ENCODE measurements around the gene SNAI3. TPM values are rescaled to one million over a fixed set of nuclear protein-coding genes. Genes with fewer than 3 reads are reported as not detected.
A peak's percentile ranks its signal among the peaks of the same experiment; 100 is the strongest.

The SNAI3 gene
- total and polyA plus RNA-seq, 9 of the 15 experiments (the other 6 are each of a cell fraction or from before 2014, with no cell fraction given), result 0.04 to 4.1 (median 0.80) TPM; not detected in 1

DNA sequence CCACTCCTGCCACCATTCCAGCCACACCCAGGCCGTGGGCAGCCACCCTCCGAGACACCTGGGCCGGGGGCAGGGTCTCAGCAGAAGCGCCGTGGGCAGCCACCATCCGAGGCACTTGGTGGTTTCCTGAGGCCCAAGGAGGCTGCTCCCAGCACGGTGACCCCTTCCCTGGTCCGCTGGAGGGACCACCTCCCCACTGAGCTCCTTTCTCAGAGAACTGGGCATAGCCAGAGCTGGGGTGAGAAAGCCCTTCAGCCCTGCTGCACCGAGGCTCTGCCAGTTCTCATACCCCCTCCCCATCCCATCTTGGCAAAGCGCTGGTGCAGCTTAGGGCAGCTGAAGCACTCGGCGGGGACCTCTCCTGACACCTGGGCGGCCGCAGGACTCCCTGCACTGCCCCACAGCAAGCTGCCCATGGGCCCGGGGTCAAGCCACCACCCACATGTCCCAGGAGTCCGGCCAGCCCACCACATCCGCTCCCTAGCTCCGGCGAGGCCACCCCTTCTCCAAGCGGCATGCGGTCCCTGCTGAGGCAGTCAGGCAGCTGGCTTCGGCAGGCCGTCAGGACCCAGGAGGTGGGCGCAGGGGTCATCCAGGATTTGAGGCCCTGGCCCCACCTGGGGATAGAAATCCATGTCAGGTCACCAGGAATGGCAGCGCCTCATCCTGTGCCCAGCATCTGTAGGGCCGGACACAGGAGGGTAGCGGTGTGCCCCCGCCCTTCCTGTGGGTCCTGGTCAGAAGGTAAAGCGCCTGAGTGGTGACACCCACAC lies 34.1 kb downstream of the SNAI3 start (continued):
- TF ChIP-seq, protein P1, sequence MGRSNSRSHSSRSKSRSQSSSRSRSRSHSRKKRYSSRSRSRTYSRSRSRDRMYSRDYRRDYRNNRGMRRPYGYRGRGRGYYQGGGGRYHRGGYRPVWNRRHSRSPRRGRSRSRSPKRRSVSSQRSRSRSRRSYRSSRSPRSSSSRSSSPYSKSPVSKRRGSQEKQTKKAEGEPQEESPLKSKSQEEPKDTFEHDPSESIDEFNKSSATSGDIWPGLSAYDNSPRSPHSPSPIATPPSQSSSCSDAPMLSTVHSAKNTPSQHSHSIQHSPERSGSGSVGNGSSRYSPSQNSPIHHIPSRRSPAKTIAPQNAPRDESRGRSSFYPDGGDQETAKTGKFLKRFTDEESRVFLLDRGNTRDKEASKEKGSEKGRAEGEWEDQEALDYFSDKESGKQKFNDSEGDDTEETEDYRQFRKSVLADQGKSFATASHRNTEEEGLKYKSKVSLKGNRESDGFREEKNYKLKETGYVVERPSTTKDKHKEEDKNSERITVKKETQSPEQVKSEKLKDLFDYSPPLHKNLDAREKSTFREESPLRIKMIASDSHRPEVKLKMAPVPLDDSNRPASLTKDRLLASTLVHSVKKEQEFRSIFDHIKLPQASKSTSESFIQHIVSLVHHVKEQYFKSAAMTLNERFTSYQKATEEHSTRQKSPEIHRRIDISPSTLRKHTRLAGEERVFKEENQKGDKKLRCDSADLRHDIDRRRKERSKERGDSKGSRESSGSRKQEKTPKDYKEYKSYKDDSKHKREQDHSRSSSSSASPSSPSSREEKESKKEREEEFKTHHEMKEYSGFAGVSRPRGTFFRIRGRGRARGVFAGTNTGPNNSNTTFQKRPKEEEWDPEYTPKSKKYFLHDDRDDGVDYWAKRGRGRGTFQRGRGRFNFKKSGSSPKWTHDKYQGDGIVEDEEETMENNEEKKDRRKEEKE (IDR thresholded peaks at IDR 0.05; ENCODE audit: borderline replicate concordance in 1 of 2, control insufficient read depth in 1 of 2, low read depth in 2 of 2, low read length in 1 of 2), result no peak
- TF ChIP-seq NONO (IDR thresholded peaks at IDR 0.05; ENCODE audit: low read depth in 2 of 2, low read length in 1 of 2) (no peak), CBFB (CRISPR knock-in tag; IDR thresholded peaks at IDR 0.05) (0 out of 2 replicates have a peak, but pooled peaks have one; percentile 51), PCBP1 (IDR thresholded peaks at IDR 0.05; ENCODE audit: low read depth, low read length, poor library complexity, severe bottlenecking) (peak; percentile 34), RB1 (IDR thresholded peaks at IDR 0.05; ENCODE audit: low read depth) (no peak), MBD2 (IDR thresholded peaks at IDR 0.05; ENCODE audit: borderline replicate concordance, low read depth) (0 out of 2 replicates have a peak, but pooled peaks have one; percentile 15), PML (IDR thresholded peaks at IDR 0.05; ENCODE audit: low read length) (no peak), PCBP2 (IDR thresholded peaks at IDR 0.05; ENCODE audit: low read depth, low read length, poor library complexity, severe bottlenecking) (no peak), SLC30A9 (CRISPR knock-in tag; IDR thresholded peaks at IDR 0.05) (no peak), ZNF445 (CRISPR knock-in tag; IDR thresholded peaks at IDR 0.05; ENCODE audit: low read depth) (no peak), KLF1 (tag; IDR thresholded peaks at IDR 0.05) (no peak), EGR1 (conservative IDR thresholded peaks at IDR 0.05) (no peak), TEAD4 (IDR thresholded peaks at IDR 0.05; ENCODE audit: low read length) (no peak), TEAD4 (CRISPR knock-in tag; IDR thresholded peaks at IDR 0.05; ENCODE audit: borderline replicate concordance) (0 out of 2 replicates have a peak, but pooled peaks have one; percentile 15), KDM5B (IDR thresholded peaks at IDR 0.05; ENCODE audit: insufficient replicate concordance, low read depth, low read length) (peak; percentile 11)
- TF ChIP-seq, protein P2, sequence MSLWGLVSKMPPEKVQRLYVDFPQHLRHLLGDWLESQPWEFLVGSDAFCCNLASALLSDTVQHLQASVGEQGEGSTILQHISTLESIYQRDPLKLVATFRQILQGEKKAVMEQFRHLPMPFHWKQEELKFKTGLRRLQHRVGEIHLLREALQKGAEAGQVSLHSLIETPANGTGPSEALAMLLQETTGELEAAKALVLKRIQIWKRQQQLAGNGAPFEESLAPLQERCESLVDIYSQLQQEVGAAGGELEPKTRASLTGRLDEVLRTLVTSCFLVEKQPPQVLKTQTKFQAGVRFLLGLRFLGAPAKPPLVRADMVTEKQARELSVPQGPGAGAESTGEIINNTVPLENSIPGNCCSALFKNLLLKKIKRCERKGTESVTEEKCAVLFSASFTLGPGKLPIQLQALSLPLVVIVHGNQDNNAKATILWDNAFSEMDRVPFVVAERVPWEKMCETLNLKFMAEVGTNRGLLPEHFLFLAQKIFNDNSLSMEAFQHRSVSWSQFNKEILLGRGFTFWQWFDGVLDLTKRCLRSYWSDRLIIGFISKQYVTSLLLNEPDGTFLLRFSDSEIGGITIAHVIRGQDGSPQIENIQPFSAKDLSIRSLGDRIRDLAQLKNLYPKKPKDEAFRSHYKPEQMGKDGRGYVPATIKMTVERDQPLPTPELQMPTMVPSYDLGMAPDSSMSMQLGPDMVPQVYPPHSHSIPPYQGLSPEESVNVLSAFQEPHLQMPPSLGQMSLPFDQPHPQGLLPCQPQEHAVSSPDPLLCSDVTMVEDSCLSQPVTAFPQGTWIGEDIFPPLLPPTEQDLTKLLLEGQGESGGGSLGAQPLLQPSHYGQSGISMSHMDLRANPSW (CRISPR knock-in tag; IDR thresholded peaks at IDR 0.05), result no peak
- TF ChIP-seq, protein P3, sequence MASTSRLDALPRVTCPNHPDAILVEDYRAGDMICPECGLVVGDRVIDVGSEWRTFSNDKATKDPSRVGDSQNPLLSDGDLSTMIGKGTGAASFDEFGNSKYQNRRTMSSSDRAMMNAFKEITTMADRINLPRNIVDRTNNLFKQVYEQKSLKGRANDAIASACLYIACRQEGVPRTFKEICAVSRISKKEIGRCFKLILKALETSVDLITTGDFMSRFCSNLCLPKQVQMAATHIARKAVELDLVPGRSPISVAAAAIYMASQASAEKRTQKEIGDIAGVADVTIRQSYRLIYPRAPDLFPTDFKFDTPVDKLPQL (IDR thresholded peaks at IDR 0.05; ENCODE audit: extremely low read depth, insufficient read length), result no peak
- TF ChIP-seq, protein P4, sequence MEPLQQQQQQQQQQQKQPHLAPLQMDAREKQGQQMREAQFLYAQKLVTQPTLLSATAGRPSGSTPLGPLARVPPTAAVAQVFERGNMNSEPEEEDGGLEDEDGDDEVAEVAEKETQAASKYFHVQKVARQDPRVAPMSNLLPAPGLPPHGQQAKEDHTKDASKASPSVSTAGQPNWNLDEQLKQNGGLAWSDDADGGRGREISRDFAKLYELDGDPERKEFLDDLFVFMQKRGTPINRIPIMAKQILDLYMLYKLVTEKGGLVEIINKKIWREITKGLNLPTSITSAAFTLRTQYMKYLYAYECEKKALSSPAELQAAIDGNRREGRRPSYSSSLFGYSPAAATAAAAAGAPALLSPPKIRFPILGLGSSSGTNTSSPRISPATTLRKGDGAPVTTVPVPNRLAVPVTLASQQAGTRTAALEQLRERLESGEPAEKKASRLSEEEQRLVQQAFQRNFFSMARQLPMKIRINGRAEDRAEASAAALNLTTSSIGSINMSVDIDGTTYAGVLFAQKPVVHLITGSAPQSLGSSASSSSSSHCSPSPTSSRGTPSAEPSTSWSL (CRISPR knock-in tag; IDR thresholded peaks at IDR 0.05; ENCODE audit: borderline replicate concordance), result no peak

Measured in K562 (cell line).